Immature natural killer cell (primary cell): ENCODE data around the gene DCHS1. TPM values are rescaled to one million over a fixed set of nuclear protein-coding genes. Genes with fewer than 3 reads are reported as not detected.

Source experiments
- DNase-seq, 3 donors: peaks; one replicate each; pipeline ENCODE4 v3.0.0; 2022; ENCODE audit warnings: mixed read lengths in 1 of 3
- H3K27ac Mint-ChIP-seq, 6 donors: one replicate each; pipeline ENCODE4 v1.8.0; 2020; ENCODE audit warnings: mixed read lengths in 6 of 6, mild to moderate bottlenecking in 5 of 6, inconsistent platforms in 4 of 6, moderate library complexity in 3 of 6
- H3K27me3 Mint-ChIP-seq, 3 donors: one replicate each; pipeline ENCODE4 v1.8.0; 2020 to 2021; ENCODE audit warnings: low read depth in 3 of 3, mild to moderate bottlenecking in 3 of 3, mixed read lengths in 3 of 3, moderate library complexity in 3 of 3, inconsistent platforms in 1 of 3
- H3K36me3 Mint-ChIP-seq, 3 donors: one replicate each; pipeline ENCODE4 v1.8.0; 2020; ENCODE audit warnings: mixed read lengths in 3 of 3, inconsistent platforms in 2 of 3, mild to moderate bottlenecking in 2 of 3
- H3K4me1 Mint-ChIP-seq, 2 donors: one replicate each; pipeline ENCODE4 v1.8.0; 2020; ENCODE audit warnings: inconsistent platforms in 2 of 2, mild to moderate bottlenecking in 2 of 2, mixed read lengths in 2 of 2, moderate library complexity in 1 of 2
- H3K4me3 Mint-ChIP-seq, 5 donors: one replicate each; pipeline ENCODE4 v1.8.0; 2020; ENCODE audit warnings: mild to moderate bottlenecking in 5 of 5, mixed read lengths in 5 of 5, inconsistent platforms in 3 of 5, moderate library complexity in 3 of 5
- H3K9me3 Mint-ChIP-seq, 6 donors: one replicate each; pipeline ENCODE4 v1.8.0; 2020; ENCODE audit warnings: mild to moderate bottlenecking in 6 of 6, mixed read lengths in 6 of 6, inconsistent platforms in 4 of 6, moderate library complexity in 3 of 6
- polyA plus RNA-seq, 3 donors: library from polyadenylated mRNA; unstranded; fragments of 300-500 nt; fragmentation: Illumina TruSeq; gene quantifications; one replicate each; pipeline ENCODE4 v1.2.3, GENCODE V29; 2021

The DCHS1 gene
- polyA plus RNA-seq, 3 donors from 2014 or later = 0.10 to 0.11 TPM; not detected in 1

GRCh38 chr11:6664551-6664950, 8.9 kb upstream of the DCHS1 start:
- Mint-ChIP-seq H3K27me3 (peaks cover 0 to 2% (median 0%) of the 10 kb centered on the region in 3 donors), H3K27ac (no peak overlapping the region), H3K9me3 (no peaks in the 10 kb centered on the region)

GRCh38 chr11:6663794-6664469, 8.3 kb upstream of the DCHS1 start:
- peak overlapping the region in 1 of 6 donors; percentile 35 for H3K27ac Mint-ChIP-seq
- peaks cover 0 to 2% (median 0%) of the 10 kb centered on the region in 3 donors for H3K27me3 Mint-ChIP-seq
- no peak for DNase-seq
- H3K4me3 Mint-ChIP-seq = no peak overlapping the region
- no peaks in the 10 kb centered on the region for H3K9me3 Mint-ChIP-seq
- H3K4me1 Mint-ChIP-seq = peaks cover 13 to 22% of the 10 kb centered on the region in 2 donors
- no peaks in the 10 kb centered on the region for H3K36me3 Mint-ChIP-seq

More at GRCh38 chr11:6664551-6664950, 8.9 kb upstream of the DCHS1 start:
- no peak overlapping the region for H3K4me3 Mint-ChIP-seq
- no peak for DNase-seq
- no peaks in the 10 kb centered on the region for H3K36me3 Mint-ChIP-seq
- H3K4me1 Mint-ChIP-seq = peaks cover 13 to 22% of the 10 kb centered on the region in 2 donors

DNA sequence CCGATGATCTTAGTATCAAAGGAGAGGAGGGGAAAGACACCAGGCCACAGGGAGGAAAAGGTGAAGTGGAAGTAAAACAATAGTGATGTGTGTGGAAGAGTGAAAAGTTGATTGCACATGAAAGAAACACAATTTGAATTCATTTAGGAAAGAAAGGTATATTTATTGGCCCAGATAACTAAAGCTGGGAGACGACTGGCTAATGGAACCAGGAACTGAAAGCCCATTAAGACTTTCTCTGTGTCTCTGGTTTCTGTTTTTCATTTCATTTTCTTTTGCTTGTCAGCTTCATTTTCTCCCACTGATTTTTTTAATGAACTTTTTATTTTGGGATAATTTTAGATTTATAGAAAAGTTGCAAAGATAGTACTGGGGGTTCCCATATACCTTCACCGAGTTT, 5.1 kb upstream of the DCHS1 start:
- Mint-ChIP-seq H3K27me3 (peaks cover 0 to 2% (median 2%) of the 10 kb centered on the region in 3 donors), H3K36me3 (no peaks in the 10 kb centered on the region)

GRCh38 chr11:6658647-6659046, 3.0 kb upstream of the DCHS1 start:
- H3K4me1 Mint-ChIP-seq = peaks cover 0 to 3% of the 10 kb centered on the region in 2 donors
- no peak overlapping the region for H3K27ac Mint-ChIP-seq
- no peaks in the 10 kb centered on the region for H3K36me3 Mint-ChIP-seq
- no peak for DNase-seq
- no peak overlapping the region for H3K4me3 Mint-ChIP-seq
- no peaks in the 10 kb centered on the region for H3K9me3 Mint-ChIP-seq
- peaks cover 0 to 2% (median 2%) of the 10 kb centered on the region in 3 donors for H3K27me3 Mint-ChIP-seq

More for the DNA sequence above, 5.1 kb upstream of the DCHS1 start:
- H3K9me3 Mint-ChIP-seq = no peaks in the 10 kb centered on the region
- H3K27ac Mint-ChIP-seq = no peak overlapping the region
- H3K4me3 Mint-ChIP-seq = no peak overlapping the region
- no peak for DNase-seq
- H3K4me1 Mint-ChIP-seq = peaks cover 0 to 3% of the 10 kb centered on the region in 2 donors

- no peak overlapping the region for H3K27ac Mint-ChIP-seq
- H3K4me1 Mint-ChIP-seq = peaks cover 0 to 3% of the 10 kb centered on the region in 2 donors
- no peaks in the 10 kb centered on the region for H3K9me3 Mint-ChIP-seq
- no peaks in the 10 kb centered on the region for H3K36me3 Mint-ChIP-seq
- no peak for DNase-seq
- peaks cover 0 to 2% (median 2%) of the 10 kb centered on the region in 3 donors for H3K27me3 Mint-ChIP-seq
- H3K4me3 Mint-ChIP-seq = peak overlapping the region; percentile 38 to 68 (median 63)
Observed at GRCh38 chr11:6657346-6657745, 1.7 kb upstream of the DCHS1 start.

DNA sequence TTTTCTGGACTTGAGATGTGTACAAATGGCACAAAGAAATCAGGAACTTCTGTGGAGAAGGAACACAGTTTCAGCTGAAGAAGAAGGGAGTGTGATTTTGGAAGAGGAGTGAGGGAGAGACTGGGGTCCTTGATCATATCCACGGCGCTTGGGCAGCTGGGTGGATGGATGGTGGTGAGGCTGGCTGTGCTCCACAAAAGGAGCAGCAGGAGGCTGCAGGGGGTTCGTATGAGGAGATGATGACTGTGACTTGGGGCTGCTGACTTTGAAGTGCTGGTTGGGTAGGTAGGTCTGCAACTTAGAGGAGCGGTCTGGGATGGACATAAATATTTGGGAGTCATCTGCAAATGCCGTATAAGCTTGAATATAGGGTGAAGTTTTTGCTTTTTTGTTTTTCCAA, 1.3 kb upstream of the DCHS1 start:
- Mint-ChIP-seq H3K9me3 (no peaks in the 10 kb centered on the region), H3K4me3 (peak overlapping the region; percentile 38 to 68 (median 63)), H3K4me1 (peaks cover 0 to 3% of the 10 kb centered on the region in 2 donors), H3K36me3 (no peaks in the 10 kb centered on the region), H3K27me3 (peaks cover 0 to 2% (median 2%) of the 10 kb centered on the region in 3 donors), H3K27ac (peak overlapping the region in 2 of 6 donors; percentile 41 to 47)
- no peak for DNase-seq

- Mint-ChIP-seq H3K27me3 (peaks cover 0 to 2% (median 2%) of the 10 kb centered on the region in 3 donors), H3K9me3 (no peaks in the 10 kb centered on the region), H3K36me3 (no peaks in the 10 kb centered on the region), H3K4me1 (peaks cover 0 to 3% of the 10 kb centered on the region in 2 donors), H3K4me3 (peak overlapping the region; percentile 63 to 71 (median 68)), H3K27ac (peak overlapping the region in 1 of 6 donors; percentile 41)
- DNase-seq = no peak
Observed at GRCh38 chr11:6656584-6656915, 941 bp upstream of the DCHS1 start.

DNA sequence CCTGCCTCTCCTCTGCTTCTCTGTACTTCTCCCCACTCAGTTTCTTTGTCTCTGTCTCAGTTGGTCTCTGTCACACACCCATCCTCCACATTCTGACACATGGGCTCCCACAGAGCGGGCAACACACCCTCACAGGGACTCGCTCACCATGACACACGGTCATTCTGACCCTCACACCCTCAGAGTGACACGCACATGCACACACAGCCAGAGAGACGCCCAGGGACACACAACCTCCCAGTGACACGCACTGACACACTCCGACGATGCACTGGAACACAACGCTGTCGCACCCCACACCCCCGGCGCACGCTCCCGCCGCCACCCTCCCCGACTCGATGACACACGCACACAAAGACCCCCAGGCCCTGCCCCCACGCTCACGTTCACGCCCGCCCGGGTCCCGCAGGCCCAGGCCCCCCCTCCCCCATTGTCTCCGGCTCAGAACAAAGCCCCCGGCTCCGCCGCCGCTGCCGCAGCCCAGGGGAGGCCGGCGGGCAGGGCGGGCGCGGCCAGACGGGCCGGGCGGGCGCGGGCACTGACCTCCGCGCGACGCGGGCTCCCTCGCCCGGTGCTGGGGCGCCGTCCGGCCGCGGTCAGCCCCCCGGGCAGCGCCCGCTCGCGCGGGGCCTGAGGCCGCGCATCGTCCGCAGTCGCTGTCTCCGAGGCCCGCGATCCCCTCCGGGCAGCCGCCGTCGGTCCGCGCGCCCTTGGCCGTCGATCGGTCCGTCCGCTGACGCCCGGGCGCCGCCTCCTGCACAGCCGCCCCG, 404 bp downstream of the DCHS1 start:
- no peaks in the 10 kb centered on the region for H3K36me3 Mint-ChIP-seq
- peaks cover 0 to 2% (median 2%) of the 10 kb centered on the region in 3 donors for H3K27me3 Mint-ChIP-seq
- H3K4me3 Mint-ChIP-seq = no peak overlapping the region
- H3K4me1 Mint-ChIP-seq = peaks cover 0 to 3% of the 10 kb centered on the region in 2 donors
- no peak overlapping the region for H3K27ac Mint-ChIP-seq
- no peaks in the 10 kb centered on the region for H3K9me3 Mint-ChIP-seq
- DNase-seq = peak in 1 of 3 donors; percentile 26

- Mint-ChIP-seq H3K27ac (no peak overlapping the region), H3K36me3 (no peaks in the 10 kb centered on the region), H3K4me3 (no peak overlapping the region), H3K9me3 (no peaks in the 10 kb centered on the region), H3K4me1 (peaks cover 0 to 3% of the 10 kb centered on the region in 2 donors), H3K27me3 (peaks cover 0 to 2% (median 2%) of the 10 kb centered on the region in 3 donors)
- no peak for DNase-seq
Observed at GRCh38 chr11:6654281-6655019, 1.2 kb downstream of the DCHS1 start.

- no peaks in the 10 kb centered on the region for H3K36me3 Mint-ChIP-seq
- peaks cover 0 to 3% of the 10 kb centered on the region in 2 donors for H3K4me1 Mint-ChIP-seq
- H3K27me3 Mint-ChIP-seq = peaks cover 0 to 2% (median 2%) of the 10 kb centered on the region in 3 donors
Observed at GRCh38 chr11:6653656-6654055, 2.0 kb downstream of the DCHS1 start.

DNA sequence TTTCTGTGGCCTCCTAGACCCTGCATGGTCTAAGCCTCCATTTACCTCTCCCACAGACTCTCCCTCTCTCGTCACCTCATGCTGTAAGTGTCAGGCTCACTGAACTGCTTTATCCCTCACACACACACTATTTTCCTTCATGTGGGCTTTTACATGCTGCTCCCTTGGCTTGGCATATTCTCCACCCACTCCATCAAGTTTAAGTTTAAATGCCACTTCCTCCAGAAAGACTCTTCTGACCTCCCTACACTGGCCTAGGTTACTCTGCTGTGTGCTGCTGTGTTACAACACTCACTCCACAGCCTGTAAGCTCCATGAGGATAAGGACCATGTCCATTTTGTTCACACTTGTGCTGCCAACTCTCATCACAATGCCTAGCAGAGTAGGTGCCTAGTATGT, 2.5 kb downstream of the DCHS1 start:
- H3K9me3 Mint-ChIP-seq = no peaks in the 10 kb centered on the region
- DNase-seq = no peak
- no peak overlapping the region for H3K4me3 Mint-ChIP-seq
- peaks cover 0 to 2% (median 2%) of the 10 kb centered on the region in 3 donors for H3K27me3 Mint-ChIP-seq
- H3K4me1 Mint-ChIP-seq = peaks cover 0 to 3% of the 10 kb centered on the region in 2 donors
- H3K36me3 Mint-ChIP-seq = no peaks in the 10 kb centered on the region
- no peak overlapping the region for H3K27ac Mint-ChIP-seq

More at GRCh38 chr11:6653656-6654055, 2.0 kb downstream of the DCHS1 start:
- Mint-ChIP-seq H3K27ac (no peak overlapping the region), H3K9me3 (no peaks in the 10 kb centered on the region), H3K4me3 (no peak overlapping the region)
- no peak for DNase-seq

DNA sequence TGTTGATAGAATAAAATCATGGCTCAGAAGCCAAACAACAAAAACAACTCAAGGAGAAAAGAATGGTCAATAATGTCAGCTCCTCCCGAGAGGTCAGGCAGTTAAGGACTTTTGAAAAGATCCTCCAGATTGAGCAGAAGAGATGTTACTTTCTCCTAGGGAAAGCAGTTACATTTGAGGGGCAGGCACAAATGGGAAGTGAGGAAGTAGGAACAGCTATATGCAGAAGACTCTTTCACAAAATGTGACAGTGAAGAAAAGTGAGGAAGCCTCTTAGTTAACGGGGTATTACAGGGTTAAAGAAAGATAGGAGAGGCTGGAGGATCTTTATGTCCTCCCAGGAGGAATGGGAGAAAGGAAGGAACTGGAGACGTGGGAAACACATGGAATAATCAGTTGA, 3.4 kb downstream of the DCHS1 start:
- Mint-ChIP-seq H3K4me3 (no peak overlapping the region), H3K4me1 (peaks cover 0 to 3% of the 10 kb centered on the region in 2 donors), H3K27ac (no peak overlapping the region), H3K9me3 (no peaks in the 10 kb centered on the region), H3K27me3 (peaks cover 0 to 2% (median 2%) of the 10 kb centered on the region in 3 donors), H3K36me3 (no peaks in the 10 kb centered on the region)
- DNase-seq = no peak

DNA sequence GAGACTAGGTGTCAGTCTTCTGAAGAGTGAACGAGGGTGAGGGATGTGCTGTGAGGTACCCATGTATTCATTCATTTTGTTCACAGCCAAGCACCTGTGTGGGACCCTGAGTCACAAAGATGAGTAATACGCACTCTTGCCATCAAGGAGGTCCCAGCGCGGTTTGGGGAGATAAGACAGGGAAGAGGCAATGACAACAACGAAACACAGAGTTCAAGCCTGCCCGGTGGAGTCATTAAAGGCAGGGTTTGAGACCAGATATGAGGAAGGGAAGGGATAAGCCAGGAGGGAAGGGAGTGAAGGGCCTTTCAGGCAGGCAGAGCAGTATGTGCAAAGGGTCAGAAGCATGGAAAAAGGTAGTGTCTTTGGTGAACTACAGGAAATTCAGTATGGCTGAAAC, 4.6 kb downstream of the DCHS1 start:
- Mint-ChIP-seq H3K36me3 (no peaks in the 10 kb centered on the region), H3K4me3 (no peak overlapping the region), H3K4me1 (peaks cover 0 to 1% of the 10 kb centered on the region in 2 donors), H3K9me3 (no peaks in the 10 kb centered on the region), H3K27ac (no peak overlapping the region), H3K27me3 (no peaks in the 10 kb centered on the region)
- no peak for DNase-seq

DNA sequence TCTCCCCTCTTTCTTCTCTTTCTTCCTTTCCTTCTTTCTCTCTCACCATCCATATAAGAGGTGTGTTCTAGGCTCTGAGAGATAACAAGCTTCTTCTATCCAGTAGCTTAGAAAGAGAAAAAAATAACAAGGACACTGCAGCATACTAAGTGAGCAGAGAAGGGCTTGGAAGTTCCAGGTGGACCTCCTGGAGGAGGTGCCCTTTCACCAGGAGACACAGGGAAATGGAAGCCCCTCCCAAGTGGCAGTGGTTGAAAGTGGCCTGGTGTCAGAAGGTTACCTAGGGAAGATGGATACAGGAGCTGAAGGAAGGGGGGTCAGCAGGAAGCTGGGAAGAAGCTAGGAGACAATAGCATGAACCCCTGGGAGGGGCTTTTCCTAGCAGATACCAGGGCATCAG, 5.5 kb downstream of the DCHS1 start:
- no peak overlapping the region for H3K4me3 Mint-ChIP-seq
- no peaks in the 10 kb centered on the region for H3K9me3 Mint-ChIP-seq
- H3K27me3 Mint-ChIP-seq = no peaks in the 10 kb centered on the region
- no peaks in the 10 kb centered on the region for H3K36me3 Mint-ChIP-seq
- no peak for DNase-seq
- H3K4me1 Mint-ChIP-seq = no peaks in the 10 kb centered on the region
- no peak overlapping the region for H3K27ac Mint-ChIP-seq
